ENCODE results near the gene TEX12. TPM values are rescaled to one million over a fixed set of nuclear protein-coding genes. Genes with fewer than 3 reads are reported as not detected.
"Not testable (repeated sequence)": the region's sequence is repeated elsewhere in the genome, so short reads cannot be mapped to it uniquely, and the experiment has no call there.

Gene TEX12
- total and polyA plus RNA-seq, 8 donors = 0.20 to 2.0 TPM; not detected in 6

DNA sequence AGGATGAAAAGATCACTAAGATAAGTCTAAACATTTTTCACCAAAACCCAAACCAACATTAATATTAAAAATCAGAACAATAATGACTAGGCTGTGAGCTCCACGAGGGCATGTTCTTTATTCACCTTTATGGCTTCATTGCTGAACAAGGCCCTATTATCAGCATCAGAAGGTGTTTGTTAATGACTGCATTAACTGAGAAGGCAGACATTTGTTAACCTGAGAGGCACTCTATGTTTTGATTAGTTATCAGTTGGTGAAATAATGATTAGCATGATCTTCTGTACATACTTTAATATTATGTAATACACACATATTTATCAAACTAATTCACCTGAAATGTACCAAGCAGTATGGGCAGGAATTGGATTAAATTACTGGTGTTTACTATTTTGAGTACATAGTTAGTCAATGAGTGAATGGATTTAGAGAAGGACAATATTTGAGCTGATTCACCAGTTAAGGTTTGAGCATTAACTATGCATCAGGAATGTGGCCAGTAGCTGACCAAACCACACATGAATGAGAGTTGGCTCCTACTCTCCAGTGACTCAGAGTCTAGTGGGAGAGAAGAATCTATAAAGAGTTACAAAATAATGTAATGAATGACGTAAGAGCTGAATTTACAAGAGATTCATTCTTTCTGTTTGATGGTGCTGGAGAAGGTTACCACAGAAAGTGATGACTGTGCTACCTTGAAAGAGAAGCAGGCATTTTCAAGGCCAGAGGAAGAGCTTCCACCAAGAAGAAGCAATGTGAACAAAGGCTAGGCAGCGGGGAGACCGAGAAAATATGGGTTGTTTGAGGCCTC, 10.0 kb upstream of the TEX12 start:
- Histone ChIP-seq H3K4me1 (peaks cover 0 to 43% (median 7%) of the 10 kb centered on the region in 4 donors), H3K27ac (peak overlapping the region in 2 of 5 donors; percentile 40 to 57), H3K9me3 (no peaks in the 10 kb centered on the region), H3K27me3 (no peaks in the 10 kb centered on the region), H3K4me3 (no peak overlapping the region), H3K36me3 (no peaks in the 10 kb centered on the region)
- intact Hi-C loops (cut with DNase I; ENCODE audit: low total_unique reads) = no loop called here
- WGBS, 5 donors = 60 to 66% (median 61%) methylated on average over 4 of the region's 4 CpGs
- peak in 1 of 3 donors; percentile 69 for TF ChIP-seq POLR2AphosphoS5 (IDR thresholded peaks at IDR 0.05)
- TF ChIP-seq, protein P1, sequence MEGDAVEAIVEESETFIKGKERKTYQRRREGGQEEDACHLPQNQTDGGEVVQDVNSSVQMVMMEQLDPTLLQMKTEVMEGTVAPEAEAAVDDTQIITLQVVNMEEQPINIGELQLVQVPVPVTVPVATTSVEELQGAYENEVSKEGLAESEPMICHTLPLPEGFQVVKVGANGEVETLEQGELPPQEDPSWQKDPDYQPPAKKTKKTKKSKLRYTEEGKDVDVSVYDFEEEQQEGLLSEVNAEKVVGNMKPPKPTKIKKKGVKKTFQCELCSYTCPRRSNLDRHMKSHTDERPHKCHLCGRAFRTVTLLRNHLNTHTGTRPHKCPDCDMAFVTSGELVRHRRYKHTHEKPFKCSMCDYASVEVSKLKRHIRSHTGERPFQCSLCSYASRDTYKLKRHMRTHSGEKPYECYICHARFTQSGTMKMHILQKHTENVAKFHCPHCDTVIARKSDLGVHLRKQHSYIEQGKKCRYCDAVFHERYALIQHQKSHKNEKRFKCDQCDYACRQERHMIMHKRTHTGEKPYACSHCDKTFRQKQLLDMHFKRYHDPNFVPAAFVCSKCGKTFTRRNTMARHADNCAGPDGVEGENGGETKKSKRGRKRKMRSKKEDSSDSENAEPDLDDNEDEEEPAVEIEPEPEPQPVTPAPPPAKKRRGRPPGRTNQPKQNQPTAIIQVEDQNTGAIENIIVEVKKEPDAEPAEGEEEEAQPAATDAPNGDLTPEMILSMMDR (IDR thresholded peaks at IDR 0.05) = no peak
- peak in 1 of 2 donors; percentile 52 for DNase-seq

DNA sequence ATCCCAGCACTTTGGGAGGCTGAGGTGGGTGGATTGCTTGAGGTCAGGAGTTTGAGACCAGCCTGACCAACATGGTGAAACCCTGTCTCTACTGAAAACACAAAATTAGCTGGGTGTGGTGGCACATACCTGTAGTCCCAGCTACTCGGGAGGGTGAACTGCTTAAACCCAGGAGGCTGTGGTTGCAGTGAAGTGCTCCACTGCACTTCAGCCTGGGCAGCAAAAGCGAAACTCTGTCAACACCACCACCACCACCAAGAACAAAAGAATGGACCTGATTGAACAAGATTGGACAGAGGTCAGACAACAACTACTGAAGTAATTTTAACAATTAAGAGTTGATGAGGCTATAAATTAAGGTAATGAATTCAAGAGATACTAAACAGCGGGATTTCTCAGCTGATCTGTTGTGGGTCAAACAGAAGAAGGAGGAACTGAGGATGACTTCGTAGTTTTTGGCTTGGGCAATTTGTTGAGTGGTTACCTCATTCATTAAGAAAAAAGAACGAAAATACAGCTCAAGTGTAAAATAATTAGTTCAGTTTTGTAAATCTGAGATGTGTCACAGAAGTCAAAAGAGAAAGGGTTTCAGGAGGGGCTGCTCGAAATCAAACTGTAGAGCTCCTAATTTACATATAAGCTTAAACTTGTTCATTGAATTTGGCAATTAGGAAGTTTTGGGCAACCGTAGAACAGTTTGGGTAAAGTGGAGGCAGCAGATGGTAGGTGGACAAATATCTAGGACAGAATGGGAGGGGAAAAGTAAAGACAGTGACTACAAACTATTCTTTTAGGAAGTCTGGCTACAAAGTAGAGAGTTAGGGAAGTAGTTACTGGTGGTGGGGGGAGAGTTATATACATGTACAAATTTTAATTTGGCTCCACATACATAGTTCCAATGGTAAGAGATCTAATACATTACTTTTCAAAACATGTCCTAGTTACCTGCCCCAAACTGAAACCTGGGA, 7.8 kb upstream of the TEX12 start:
- peaks cover 0 to 65% (median 7%) of the 10 kb centered on the region in 4 donors for H3K4me1 ChIP-seq
- no peaks in the 10 kb centered on the region for H3K9me3 ChIP-seq
- H3K27me3 ChIP-seq = no peaks in the 10 kb centered on the region
- peak overlapping the region in 3 of 5 donors; percentile 32 to 41 (median 33) for H3K27ac ChIP-seq
- DNase-seq = no peak
- intact Hi-C loops (cut with DNase I; ENCODE audit: low total_unique reads) = no loop called here
- H3K36me3 ChIP-seq = no peaks in the 10 kb centered on the region
- H3K4me3 ChIP-seq = no peak overlapping the region
- no peak for TF ChIP-seq EP300 (IDR thresholded peaks at IDR 0.05)
- no peak for TF ChIP-seq POLR2AphosphoS5 (IDR thresholded peaks at IDR 0.05)
- TF ChIP-seq POLR2A (IDR thresholded peaks at IDR 0.05) = no peak
- TF ChIP-seq, protein P1 (IDR thresholded peaks at IDR 0.05) = no peak
- 80 to 88% (median 84%) methylated on average over 7 of the region's 7 CpGs for WGBS, 5 donors

GRCh38 chr11:112160091-112160848, 6.9 kb upstream of the TEX12 start:
- 47 to 88% (median 70%) methylated on average over 2 of the region's 2 CpGs for WGBS, 5 donors
- no peak for DNase-seq
- no peak for TF ChIP-seq POLR2A (IDR thresholded peaks at IDR 0.05)
- no peak for TF ChIP-seq EP300 (IDR thresholded peaks at IDR 0.05)
- no peak for TF ChIP-seq POLR2AphosphoS5 (IDR thresholded peaks at IDR 0.05)
- TF ChIP-seq, protein P1 (IDR thresholded peaks at IDR 0.05) = no peak
- no peaks in the 10 kb centered on the region for H3K9me3 ChIP-seq
- H3K4me3 ChIP-seq = no peak overlapping the region
- H3K4me1 ChIP-seq = peaks cover 0 to 66% (median 7%) of the 10 kb centered on the region in 4 donors
- no peaks in the 10 kb centered on the region for H3K36me3 ChIP-seq
- H3K27me3 ChIP-seq = no peaks in the 10 kb centered on the region
- intact Hi-C loops (cut with DNase I; ENCODE audit: low total_unique reads) = no loop called here
- H3K27ac ChIP-seq = peak overlapping the region in 2 of 5 donors; percentile 33 to 41

DNA sequence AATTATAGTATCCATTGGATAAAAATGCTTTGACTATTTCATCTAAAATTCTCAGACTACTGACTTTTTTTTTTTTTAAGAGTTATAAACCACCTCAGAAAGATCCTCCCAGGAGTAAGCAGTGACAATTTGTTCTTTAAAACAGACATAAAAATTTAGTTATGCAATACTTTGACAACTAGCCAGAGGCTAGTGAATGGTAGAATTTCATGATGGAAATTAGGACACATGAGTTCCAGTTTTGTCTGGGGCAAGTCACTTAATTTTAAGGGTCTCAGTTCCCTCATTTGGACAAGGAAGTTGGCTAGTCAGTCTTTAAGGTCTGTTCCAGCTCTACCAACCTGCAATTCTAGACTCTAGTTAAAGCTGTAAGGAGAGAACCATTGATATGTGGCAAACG, 6.2 kb upstream of the TEX12 start:
- H3K9me3 ChIP-seq = no peaks in the 10 kb centered on the region
- no peaks in the 10 kb centered on the region for H3K36me3 ChIP-seq
- intact Hi-C loops (cut with DNase I; ENCODE audit: low total_unique reads) = no loop called here
- H3K27me3 ChIP-seq = no peaks in the 10 kb centered on the region
- peaks cover 0 to 66% (median 7%) of the 10 kb centered on the region in 4 donors for H3K4me1 ChIP-seq
- WGBS, 5 donors = 48 to 66% (median 56%) methylated on average over 1 of the region's 1 CpG
- H3K27ac ChIP-seq = no peak overlapping the region
- TF ChIP-seq EP300 (IDR thresholded peaks at IDR 0.05) (no peak), POLR2AphosphoS5 (IDR thresholded peaks at IDR 0.05) (no peak), POLR2A (IDR thresholded peaks at IDR 0.05) (no peak)
- TF ChIP-seq, protein P1 (IDR thresholded peaks at IDR 0.05) = no peak
- DNase-seq = no peak
- H3K4me3 ChIP-seq = no peak overlapping the region

DNA sequence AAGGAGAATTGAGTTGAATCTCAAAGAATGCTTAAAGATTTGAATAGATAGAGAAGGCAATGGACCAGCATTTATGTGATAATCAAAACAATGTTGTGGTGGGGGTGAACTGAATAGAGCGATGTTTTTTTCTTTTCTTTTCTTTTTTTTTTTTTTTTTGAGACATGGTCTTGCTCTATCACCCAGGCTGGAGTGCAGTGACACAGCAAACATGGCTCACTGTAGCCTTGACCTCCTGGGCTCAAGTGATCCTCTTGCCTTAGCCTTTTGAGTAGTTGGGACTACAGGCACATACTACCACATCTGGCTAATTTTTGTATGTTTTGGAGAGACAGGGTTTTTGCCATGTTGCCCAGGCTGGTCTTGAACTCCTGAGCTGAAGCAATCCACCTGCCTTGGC, 5.0 kb upstream of the TEX12 start:
- intact Hi-C loops (cut with DNase I; ENCODE audit: low total_unique reads); DNase-seq; H3K9me3 ChIP-seq; H3K27me3 ChIP-seq; H3K36me3 ChIP-seq; H3K4me3 ChIP-seq: not testable (repeated sequence)
- 89 to 100% (median 94%) methylated on average over 1 of the region's 1 CpG for WGBS, 5 donors
- H3K27ac ChIP-seq = peak overlapping the region in 2 of 5 donors; percentile 55 to 80
- peaks cover 0 to 56% (median 3%) of the 10 kb centered on the region in 4 donors for H3K4me1 ChIP-seq
